Stimulated activated CD4-positive, alpha-beta T cell treated with anti-CD3 and anti-CD28 coated beads, Interleukin-15, amount 100 ng/mL, for 1 hour (primary cell): ENCODE results near the gene NIPAL1.

Source experiments
- DNase-seq, 2 donors: peaks; one replicate each; pipeline ENCODE4 v3.0.0-alpha.2; 2020; ENCODE audit warnings: low read depth in 1 of 2, low spot score in 1 of 2

NIPAL1 gene

GRCh38 chr4:48064349-48064748, 47.8 kb downstream of the NIPAL1 start:
- no peak for DNase-seq

GRCh38 chr4:48065587-48066052, 49.0 kb downstream of the NIPAL1 start:
- no peak for DNase-seq

GRCh38 chr4:48067536-48067935, 51.0 kb downstream of the NIPAL1 start:
- DNase-seq = no peak

- DNase-seq = no peak
These were observed 51.6 kb downstream of the NIPAL1 start for GRCh38 chr4:48068182-48068581.

- no peak for DNase-seq
These were observed 52.5 kb downstream of the NIPAL1 start for GRCh38 chr4:48069026-48069425.

GRCh38 chr4:48071191-48071590, 54.6 kb downstream of the NIPAL1 start:
- no peak for DNase-seq

GRCh38 chr4:48073567-48074103, 57.1 kb downstream of the NIPAL1 start:
- no peak for DNase-seq

GRCh38 chr4:48074657-48075056, 58.1 kb downstream of the NIPAL1 start:
- DNase-seq = no peak

- DNase-seq = no peak
These were observed 61.9 kb downstream of the NIPAL1 start for GRCh38 chr4:48078425-48078824.

GRCh38 chr4:48078862-48079655, 62.5 kb downstream of the NIPAL1 start:
- DNase-seq = no peak

- DNase-seq = no peak
These were observed 63.4 kb downstream of the NIPAL1 start for GRCh38 chr4:48079972-48080391.

GRCh38 chr4:48081196-48081595, 64.6 kb downstream of the NIPAL1 start:
- no peak for DNase-seq

- no peak for DNase-seq
These were observed 66.4 kb downstream of the NIPAL1 start for GRCh38 chr4:48082956-48083355.

GRCh38 chr4:48085821-48086589, 69.4 kb downstream of the NIPAL1 start:
- no peak for DNase-seq
